ENCODE results near the gene BCL2L2. TPM values are rescaled to one million over a fixed set of nuclear protein-coding genes. Genes with fewer than 3 reads are reported as not detected.

The BCL2L2 gene
- total RNA-seq, 1 donor from 2014 or later: 11.8 TPM

GRCh38 chr14:23357261-23357660, 50.6 kb downstream of the BCL2L2 start:
- POLR2A ChIA-PET: no interaction called here
- Mint-ChIP-seq H3K9me3 (no peaks in the 10 kb centered on the region), H3K27ac (no peak overlapping the region), H3K36me3 (ENCODE audit: low read depth) (no peaks in the 10 kb centered on the region), H3K27me3 (peaks cover 40% of the 10 kb centered on the region), H3K4me1 (peaks cover 5% of the 10 kb centered on the region), H3K4me3 (no peak overlapping the region)
- CTCF ChIA-PET: no interaction called here
- TF ChIP-seq CTCF (IDR thresholded peaks at IDR 0.05): no peak
- ATAC-seq (ENCODE audit: low read depth) (no peak), DNase-seq (no peak)
- intact Hi-C loops (cut with micrococcal nuclease): no loop called here

GRCh38 chr14:23358042-23358441, 51.4 kb downstream of the BCL2L2 start:
- intact Hi-C loops (cut with micrococcal nuclease): no loop called here
- ATAC-seq (ENCODE audit: low read depth) (no peak), DNase-seq (no peak)
- peaks cover 38% of the 10 kb centered on the region for H3K27me3 Mint-ChIP-seq
- H3K27ac Mint-ChIP-seq: no peak overlapping the region
- no peaks in the 10 kb centered on the region for H3K9me3 Mint-ChIP-seq
- no peaks in the 10 kb centered on the region for H3K36me3 Mint-ChIP-seq (ENCODE audit: low read depth)
- H3K4me3 Mint-ChIP-seq: no peak overlapping the region
- POLR2A ChIA-PET: no interaction called here
- no peak for TF ChIP-seq CTCF (IDR thresholded peaks at IDR 0.05)
- CTCF ChIA-PET: no interaction called here
- peaks cover under 1% of the 10 kb centered on the region for H3K4me1 Mint-ChIP-seq

- intact Hi-C loops (cut with micrococcal nuclease): no loop called here
- no peak overlapping the region for H3K27ac Mint-ChIP-seq
- ChIA-PET CTCF (no interaction called here), POLR2A (no interaction called here)
- H3K4me1 Mint-ChIP-seq: no peaks in the 10 kb centered on the region
- H3K4me3 Mint-ChIP-seq: no peak overlapping the region
- H3K9me3 Mint-ChIP-seq: no peaks in the 10 kb centered on the region
- no peak for TF ChIP-seq CTCF (IDR thresholded peaks at IDR 0.05)
- DNase-seq (no peak), ATAC-seq (ENCODE audit: low read depth) (no peak)
- H3K27me3 Mint-ChIP-seq: peaks cover 38% of the 10 kb centered on the region
- H3K36me3 Mint-ChIP-seq (ENCODE audit: low read depth): no peaks in the 10 kb centered on the region
These were observed 52.0 kb downstream of the BCL2L2 start for GRCh38 chr14:23358553-23359166.

- CTCF ChIA-PET: no interaction called here
- ATAC-seq (ENCODE audit: low read depth) (no peak), DNase-seq (no peak)
- no peak overlapping the region for H3K4me3 Mint-ChIP-seq
- peaks cover 36% of the 10 kb centered on the region for H3K27me3 Mint-ChIP-seq
- H3K27ac Mint-ChIP-seq: no peak overlapping the region
- no peaks in the 10 kb centered on the region for H3K4me1 Mint-ChIP-seq
- H3K36me3 Mint-ChIP-seq (ENCODE audit: low read depth): no peaks in the 10 kb centered on the region
- intact Hi-C loops (cut with micrococcal nuclease): no loop called here
- no peak for TF ChIP-seq CTCF (IDR thresholded peaks at IDR 0.05)
- POLR2A ChIA-PET: no interaction called here
- H3K9me3 Mint-ChIP-seq: no peaks in the 10 kb centered on the region
These were observed 52.6 kb downstream of the BCL2L2 start for GRCh38 chr14:23359167-23359626.

GRCh38 chr14:23359722-23360447, 53.3 kb downstream of the BCL2L2 start:
- ChIA-PET POLR2A (interaction anchor here (0.6 kb wide), 1 partner anchor 647 kb away, joined by 5 read pairs; no protein-coding TSS in a partner anchor), CTCF (no interaction called here)
- H3K36me3 Mint-ChIP-seq (ENCODE audit: low read depth): no peaks in the 10 kb centered on the region
- H3K9me3 Mint-ChIP-seq: no peaks in the 10 kb centered on the region
- H3K4me1 Mint-ChIP-seq: no peaks in the 10 kb centered on the region
- H3K27me3 Mint-ChIP-seq: peaks cover 36% of the 10 kb centered on the region
- no peak overlapping the region for H3K27ac Mint-ChIP-seq
- no peak overlapping the region for H3K4me3 Mint-ChIP-seq
- TF ChIP-seq CTCF (IDR thresholded peaks at IDR 0.05): no peak
- ATAC-seq (ENCODE audit: low read depth) (no peak), DNase-seq (no peak)
- intact Hi-C loops (cut with micrococcal nuclease): no loop called here
